Spinal cord (tissue), 10 donors: ENCODE data around the gene ANKRD31. TPM values are rescaled to one million over a fixed set of nuclear protein-coding genes. Genes with fewer than 3 reads are reported as not detected.
"Not testable (repeated sequence)": the region's sequence is repeated elsewhere in the genome, so short reads cannot be mapped to it uniquely, and the experiment has no call there.

ENCODE experiments used
- DNase-seq, 6 donors: peaks; one replicate each; pipeline versions ENCODE4 v3.0.0 to v3.0.0-alpha.2; 2013 to 2015; ENCODE audit warnings: low spot score in 6 of 6, low read depth in 4 of 6
- H3K27ac ChIP-seq: one replicate; pipeline ENCODE4 v1.5.1; 2013; ENCODE audit warnings: low read depth, low read length, control low read depth
- H3K27me3 ChIP-seq: one replicate; pipeline ENCODE4 v1.6.1; 2013; ENCODE audit warnings: low read length; ENCODE audit not compliant: control insufficient read depth, insufficient read depth
- H3K36me3 ChIP-seq: one replicate; pipeline ENCODE4 v1.6.1; 2013; ENCODE audit warnings: low read length; ENCODE audit not compliant: control insufficient read depth, insufficient read depth
- H3K4me1 ChIP-seq: one replicate; pipeline ENCODE4 v1.6.1; 2013; ENCODE audit warnings: low read length; ENCODE audit not compliant: control insufficient read depth, insufficient read depth
- H3K4me3 ChIP-seq: one replicate; pipeline ENCODE4 v1.5.1; 2013; ENCODE audit warnings: low read depth, low read length, control low read depth
- H3K9me3 ChIP-seq: one replicate; pipeline ENCODE4 v1.6.1; 2013; ENCODE audit warnings: low read length; ENCODE audit not compliant: control insufficient read depth, insufficient read depth
- WGBS: methylation state at CpG from one replicate; pipeline ENCODE4 v1.1.5; 2013; ENCODE audit warnings: missing lambda C conversion rate; ENCODE audit not compliant: insufficient coverage; 5-methylcytosine and 5-hydroxymethylcytosine counted together
- polyA plus RNA-seq, 2 donors: library from polyadenylated mRNA; unstranded; fragments of 120-200 nt; gene quantifications; one replicate each; pipeline ENCODE4 v1.2.1, GENCODE V29; 2013; ENCODE audit not compliant: insufficient read length in 2 of 2
- total RNA-seq, 2 donors: library from RNA; depleted of rRNA in 1 of 2; stranded (reverse); fragments of 120-200 nt in 1 of 2; fragments of >200 nt in 1 of 2; gene quantifications; one replicate each; pipeline versions ENCODE4 v1.2.3 to v1.2.4, GENCODE V29; 2013 to 2014
- donor health status: healthy.

Gene ANKRD31
- total and polyA plus RNA-seq, 4 donors = 0.50 to 0.59 (median 0.52) TPM

DNA sequence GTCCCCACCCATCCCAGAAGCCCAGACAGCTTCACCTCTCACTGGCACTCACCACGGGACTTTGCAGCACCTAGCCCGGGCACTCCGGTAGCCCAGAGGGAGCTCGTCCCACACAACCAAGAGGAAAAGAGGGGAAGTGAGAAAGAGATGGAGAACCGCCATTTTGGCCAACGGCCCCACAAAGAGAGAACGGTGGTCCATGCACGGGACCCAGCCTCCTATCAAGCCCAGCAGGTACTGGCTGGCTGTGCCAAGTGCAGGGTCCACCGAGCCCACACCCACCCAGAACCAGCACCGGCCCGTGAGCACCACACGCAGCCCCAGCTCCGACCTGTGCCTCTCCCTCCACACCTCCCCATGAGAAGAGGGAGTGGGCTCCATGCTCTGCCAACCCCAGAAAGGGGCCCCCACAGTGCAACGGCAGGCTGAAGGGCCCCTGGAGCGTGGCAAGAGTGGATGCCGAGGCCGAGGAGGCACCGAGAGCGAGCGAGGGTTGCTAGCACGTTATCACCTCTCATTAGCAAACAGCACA is 105.8 kb downstream of the ANKRD31 start:
- Histone ChIP-seq H3K27me3 (no peaks in the 10 kb centered on the region), H3K4me1 (no peaks in the 10 kb centered on the region)
- WGBS = 99% methylated on average over 17 of the region's 21 CpGs

DNA sequence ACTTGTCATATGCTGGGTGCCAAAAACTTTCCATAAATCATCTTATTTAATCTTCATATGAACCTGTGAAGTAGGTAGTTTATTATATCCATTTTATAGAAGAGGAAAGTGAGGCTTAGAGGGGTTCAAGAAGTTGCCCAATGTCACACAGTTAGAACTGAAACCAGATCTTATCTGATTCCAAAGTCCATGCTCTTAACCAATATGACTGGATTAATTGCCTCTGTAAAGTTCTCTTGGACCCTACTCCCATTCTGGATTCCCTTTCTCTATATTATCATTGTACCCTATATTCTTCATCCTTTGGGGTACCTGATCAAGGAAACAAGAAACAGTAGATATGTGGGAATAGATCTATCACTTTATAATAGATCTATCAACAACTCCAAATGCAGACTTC is 119.8 kb downstream of the ANKRD31 start:
- DNase-seq = no peak
- no peak overlapping the region for H3K27ac ChIP-seq
- no peaks in the 10 kb centered on the region for H3K9me3 ChIP-seq
- H3K4me1 ChIP-seq = no peaks in the 10 kb centered on the region
- no peaks in the 10 kb centered on the region for H3K27me3 ChIP-seq
- H3K4me3 ChIP-seq = no peak overlapping the region
- no peaks in the 10 kb centered on the region for H3K36me3 ChIP-seq

More for the DNA sequence above, 105.8 kb downstream of the ANKRD31 start:
- Histone ChIP-seq H3K4me3 (no peak overlapping the region), H3K9me3 (peaks cover 3% of the 10 kb centered on the region), H3K36me3 (no peaks in the 10 kb centered on the region), H3K27ac (no peak overlapping the region)
- DNase-seq = no peak

DNA sequence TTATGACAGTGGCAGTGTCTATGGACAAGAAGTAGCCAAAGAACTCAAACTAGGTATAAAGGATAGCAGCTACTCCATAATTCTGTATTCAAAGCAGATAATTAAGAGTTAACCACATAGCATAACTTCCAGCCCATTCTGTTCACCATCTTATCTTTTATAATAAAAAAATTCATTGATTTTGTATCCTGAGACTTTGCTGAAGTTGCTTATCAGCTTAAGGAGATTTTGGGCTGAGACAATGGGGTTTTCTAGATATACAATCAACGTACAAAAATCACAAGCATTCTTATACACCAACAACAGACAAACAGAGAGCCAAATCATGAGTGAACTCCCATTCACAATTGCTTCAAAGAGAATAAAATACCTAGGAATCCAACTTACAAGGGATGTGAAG is 122.4 kb downstream of the ANKRD31 start:
- H3K4me1 ChIP-seq, H3K27ac ChIP-seq, H3K36me3 ChIP-seq, H3K9me3 ChIP-seq, H3K27me3 ChIP-seq, H3K4me3 ChIP-seq: not testable (repeated sequence)
- DNase-seq = peak in 1 of 6 donors; percentile 25
- no CpG with 5 or more reads among the region's 1 CpG for WGBS

DNA sequence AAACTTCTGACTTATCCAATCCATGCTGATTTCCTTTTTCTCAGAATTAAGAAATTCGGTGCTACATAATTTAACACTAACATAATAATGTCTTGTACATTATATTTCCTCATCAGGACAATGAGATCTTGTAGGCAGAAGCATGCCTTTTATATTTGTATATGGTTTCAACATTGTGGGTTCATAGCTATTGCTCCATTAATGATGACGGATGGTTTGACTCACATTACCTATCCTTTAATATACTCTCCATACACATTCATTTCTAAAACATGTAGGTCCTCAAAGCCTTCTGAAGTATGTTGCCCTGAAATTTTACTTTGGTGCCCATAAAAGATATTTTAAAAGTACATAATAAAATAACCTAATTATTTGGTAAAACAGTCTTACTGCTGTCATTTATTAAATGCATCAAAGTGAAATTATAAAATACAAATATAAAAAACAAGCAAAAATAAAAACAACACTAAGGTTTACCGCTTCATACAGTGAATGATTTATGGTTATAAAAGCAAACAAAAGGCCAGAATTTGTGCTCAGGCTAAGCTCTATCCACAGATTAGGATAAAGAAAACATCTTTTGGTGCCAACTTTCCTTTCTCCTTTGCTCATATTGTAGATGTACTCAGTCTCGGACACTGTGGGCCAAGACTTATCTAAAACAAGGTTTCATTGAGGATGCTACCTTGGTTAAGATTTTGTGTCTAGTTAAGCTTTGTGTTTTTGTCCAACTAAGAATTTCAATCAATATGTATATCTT is 123.1 kb downstream of the ANKRD31 start:
- H3K4me1 ChIP-seq = no peaks in the 10 kb centered on the region
- no peaks in the 10 kb centered on the region for H3K27me3 ChIP-seq
- H3K4me3 ChIP-seq = no peak overlapping the region
- no peak for DNase-seq
- no peaks in the 10 kb centered on the region for H3K36me3 ChIP-seq
- no CpG with 5 or more reads among the region's 4 CpGs for WGBS
- H3K9me3 ChIP-seq = no peaks in the 10 kb centered on the region
- H3K27ac ChIP-seq = no peak overlapping the region

DNA sequence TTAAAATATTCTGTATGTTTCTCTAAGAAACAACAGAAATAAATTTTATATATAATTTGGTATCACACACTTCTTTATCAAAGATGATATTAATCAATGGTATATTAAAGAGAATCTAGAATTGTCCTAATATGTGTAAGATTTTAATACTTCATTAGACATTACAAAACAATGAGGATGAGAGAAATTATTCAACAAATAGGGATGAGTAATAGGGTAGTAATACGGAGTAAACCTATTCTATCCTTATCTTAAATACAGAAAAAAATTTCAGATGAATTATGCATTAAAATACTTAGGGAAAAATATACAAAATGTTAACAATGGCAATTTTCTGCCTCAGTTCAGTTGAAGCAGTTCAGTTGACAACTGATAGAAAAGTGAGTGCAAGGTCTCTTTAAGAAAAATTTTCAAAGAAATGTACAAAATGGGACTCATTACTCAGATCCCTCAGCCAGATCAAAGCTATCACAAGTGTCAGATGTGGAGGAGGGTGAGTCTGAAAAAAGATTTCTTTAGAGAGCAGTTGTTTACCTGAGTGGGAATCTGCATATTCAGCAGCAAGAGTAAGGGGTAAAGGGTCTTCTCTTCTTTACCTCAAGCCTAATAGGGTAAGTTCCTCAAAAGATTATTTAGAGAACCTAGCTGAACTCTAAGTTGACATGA is 127.6 kb downstream of the ANKRD31 start:
- H3K27ac ChIP-seq = no peak overlapping the region
- DNase-seq = no peak
- H3K36me3 ChIP-seq = no peaks in the 10 kb centered on the region
- H3K27me3 ChIP-seq = no peaks in the 10 kb centered on the region
- H3K4me3 ChIP-seq = no peak overlapping the region
- no CpG with 5 or more reads among the region's 1 CpG for WGBS
- H3K4me1 ChIP-seq = no peaks in the 10 kb centered on the region
- no peaks in the 10 kb centered on the region for H3K9me3 ChIP-seq

DNA sequence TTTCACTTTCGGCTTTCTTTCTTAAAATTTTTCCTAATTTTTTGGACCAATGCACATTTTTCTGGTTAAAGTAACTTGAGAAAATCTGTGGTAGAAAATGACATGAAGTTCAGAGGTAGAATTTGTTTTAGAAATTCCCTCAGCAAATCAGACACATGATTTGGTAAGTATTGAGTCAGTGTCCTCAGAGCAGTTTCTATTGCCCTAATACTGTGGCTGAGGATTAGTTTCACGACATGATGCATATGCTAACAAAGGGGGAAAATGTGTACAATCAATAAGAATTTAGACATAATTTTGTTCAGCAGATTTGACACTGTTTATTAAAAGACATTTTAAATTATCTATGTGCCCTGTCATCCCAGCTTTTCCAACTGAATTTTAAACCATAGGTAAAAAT is 128.2 kb downstream of the ANKRD31 start:
- no peaks in the 10 kb centered on the region for H3K9me3 ChIP-seq
- no peak for DNase-seq
- no peak overlapping the region for H3K4me3 ChIP-seq
- no CpG with 5 or more reads among the region's 2 CpGs for WGBS
- H3K36me3 ChIP-seq = no peaks in the 10 kb centered on the region
- H3K27ac ChIP-seq = no peak overlapping the region
- no peaks in the 10 kb centered on the region for H3K27me3 ChIP-seq
- no peaks in the 10 kb centered on the region for H3K4me1 ChIP-seq

DNA sequence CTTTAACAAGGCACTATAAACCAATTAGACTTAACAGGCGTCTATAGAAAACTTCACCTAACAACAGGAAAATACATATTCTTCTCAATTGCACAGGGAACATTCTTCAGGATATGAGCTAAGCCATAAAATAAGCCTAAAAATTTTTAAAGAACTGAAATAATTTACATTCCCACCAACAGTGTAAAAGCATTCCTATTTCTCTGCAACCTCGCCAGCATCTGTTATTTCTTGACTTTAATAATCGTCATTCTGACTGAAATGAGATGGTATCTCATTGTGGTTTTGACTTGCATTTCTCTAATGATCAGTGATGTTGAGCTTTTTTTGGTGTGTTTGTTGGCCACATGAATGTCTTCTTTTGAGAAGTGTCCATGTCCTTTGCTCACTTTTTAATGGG is 140.7 kb downstream of the ANKRD31 start:
- 100% methylated on average over 1 of the region's 3 CpGs for WGBS
- not testable (repeated sequence) for H3K36me3 ChIP-seq, H3K27ac ChIP-seq, DNase-seq, H3K9me3 ChIP-seq, H3K4me3 ChIP-seq, H3K27me3 ChIP-seq, H3K4me1 ChIP-seq

DNA sequence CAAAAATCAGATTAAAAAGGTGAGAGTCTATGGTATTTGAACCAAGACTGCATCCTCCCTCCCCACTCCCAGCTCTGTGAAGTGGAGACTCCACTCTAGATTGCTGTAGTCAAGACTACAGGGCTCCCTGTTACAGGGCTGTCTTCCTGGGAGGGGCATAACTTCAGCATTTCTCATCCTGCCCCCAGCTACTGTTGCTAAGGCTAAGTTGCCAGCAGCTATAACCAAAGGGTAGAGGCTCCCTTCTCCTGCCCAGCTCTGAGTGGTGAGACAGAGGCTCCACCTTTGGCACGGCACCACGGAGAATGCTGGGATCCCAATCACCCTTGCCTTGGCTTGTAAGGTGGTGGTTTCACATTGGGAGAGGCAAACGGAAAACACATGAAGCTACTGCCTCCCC is 145.1 kb downstream of the ANKRD31 start:
- no peaks in the 10 kb centered on the region for H3K27me3 ChIP-seq
- WGBS = no CpG with 5 or more reads among the region's 3 CpGs
- H3K36me3 ChIP-seq = no peaks in the 10 kb centered on the region
- no peak overlapping the region for H3K27ac ChIP-seq
- no peak overlapping the region for H3K4me3 ChIP-seq
- DNase-seq = no peak
- no peaks in the 10 kb centered on the region for H3K9me3 ChIP-seq
- H3K4me1 ChIP-seq = no peaks in the 10 kb centered on the region

DNA sequence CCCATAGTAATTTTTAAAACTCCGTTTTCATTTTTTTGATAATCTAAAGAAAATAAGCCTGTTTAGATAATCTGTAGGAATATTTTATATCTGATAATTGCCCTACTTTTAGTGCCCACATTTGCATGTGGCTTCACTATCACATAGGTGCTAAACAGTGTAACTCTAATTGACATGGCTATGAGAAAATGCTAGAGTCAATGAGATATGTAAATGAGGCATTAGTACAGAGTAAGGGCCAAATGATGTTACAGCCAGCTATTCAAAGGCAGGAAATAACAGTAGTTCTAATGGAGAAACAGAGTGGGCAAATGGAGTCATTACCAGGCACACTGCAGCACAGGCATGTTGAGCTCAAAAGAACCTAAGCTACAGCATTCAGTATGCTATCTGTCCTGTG is 147.0 kb downstream of the ANKRD31 start:
- Histone ChIP-seq H3K4me3 (no peak overlapping the region), H3K27me3 (no peaks in the 10 kb centered on the region), H3K36me3 (no peaks in the 10 kb centered on the region), H3K9me3 (no peaks in the 10 kb centered on the region), H3K4me1 (no peaks in the 10 kb centered on the region), H3K27ac (no peak overlapping the region)
- no CpG with 5 or more reads among the region's 1 CpG for WGBS
- DNase-seq = no peak

DNA sequence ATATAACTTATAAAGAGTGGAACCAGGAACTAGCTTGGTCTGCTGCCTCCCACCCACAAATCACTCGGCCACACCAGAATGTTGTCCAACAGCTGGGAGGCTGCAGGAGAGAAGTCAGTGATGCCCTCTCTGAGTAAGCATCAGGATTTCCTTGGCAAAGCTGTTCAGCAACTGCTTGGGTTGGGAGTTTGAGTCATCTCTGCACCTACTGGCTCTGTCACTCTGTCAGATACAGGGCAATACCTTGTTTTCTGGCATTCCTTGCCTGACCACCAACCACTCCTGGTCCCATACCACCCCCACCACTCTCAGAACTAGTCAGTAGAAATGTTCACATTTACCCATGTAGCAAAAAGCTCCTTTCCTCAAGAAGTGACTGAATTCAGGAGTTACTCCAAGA is 147.5 kb downstream of the ANKRD31 start:
- WGBS = no CpG with 5 or more reads among the region's 1 CpG
- Histone ChIP-seq H3K36me3 (no peaks in the 10 kb centered on the region), H3K27ac (no peak overlapping the region), H3K9me3 (no peaks in the 10 kb centered on the region), H3K27me3 (no peaks in the 10 kb centered on the region), H3K4me1 (no peaks in the 10 kb centered on the region), H3K4me3 (no peak overlapping the region)
- DNase-seq = no peak
